ENCODE data around the gene INAVA. TPM values are rescaled to one million over a fixed set of nuclear protein-coding genes. Genes with fewer than 3 reads are reported as not detected.

Gene INAVA
- total and polyA plus RNA-seq, 2 donors (not counting 1 experiment from before 2014, with no cell fraction given), result 0.02 TPM; not detected in 1

DNA sequence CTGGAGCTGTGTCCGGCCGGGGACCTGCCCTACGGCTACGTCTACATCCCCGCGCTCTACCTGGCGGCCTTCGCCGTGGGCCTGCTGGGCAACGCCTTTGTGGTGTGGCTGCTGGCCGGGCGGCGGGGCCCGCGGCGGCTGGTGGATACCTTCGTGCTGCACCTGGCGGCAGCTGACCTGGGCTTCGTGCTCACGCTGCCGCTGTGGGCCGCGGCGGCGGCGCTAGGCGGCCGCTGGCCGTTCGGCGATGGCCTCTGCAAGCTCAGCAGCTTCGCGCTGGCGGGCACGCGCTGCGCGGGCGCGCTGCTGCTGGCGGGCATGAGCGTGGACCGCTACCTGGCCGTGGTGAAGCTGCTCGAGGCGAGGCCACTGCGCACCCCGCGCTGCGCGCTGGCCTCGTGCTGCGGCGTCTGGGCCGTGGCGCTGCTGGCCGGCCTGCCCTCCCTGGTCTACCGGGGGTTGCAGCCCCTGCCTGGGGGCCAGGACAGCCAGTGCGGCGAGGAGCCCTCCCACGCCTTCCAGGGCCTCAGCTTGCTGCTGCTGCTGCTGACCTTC, 21.5 kb upstream of the INAVA start:
- Histone ChIP-seq H3K9ac (ENCODE audit: insufficient read depth, low read length) (no peak overlapping the region), H3K36me3 (ENCODE audit: control insufficient read depth, insufficient read depth, low read length) (no peaks in the 10 kb centered on the region), H3K9me3 (ENCODE audit: control insufficient read depth, insufficient read depth, low read depth, low read length) (no peaks in the 10 kb centered on the region), H3K4me2 (ENCODE audit: extremely low read depth, insufficient read depth, low read length) (peak overlapping the region; percentile 68), H4K20me1 (ENCODE audit: control insufficient read depth, extremely low read depth, insufficient read depth, low read length) (no peaks in the 10 kb centered on the region), H3K4me1 (ENCODE audit: control insufficient read depth, extremely low read depth, insufficient read depth, low read length) (no peaks in the 10 kb centered on the region), H3K27ac (ENCODE audit: insufficient read depth, low read length) (no peak overlapping the region), H3K4me3 (replicated peaks in 1 of 4; ENCODE audit: control extremely low read depth in 1 of 4, insufficient read depth in 1 of 4, low read depth in 3 of 4, low read length in 4 of 4) (no peak overlapping the region), H3K27me3 (ENCODE audit: control insufficient read depth, insufficient read depth, low read length) (peaks cover 52% of the 10 kb centered on the region), H2AFZ (ENCODE audit: low read length) (no peak overlapping the region), H3K79me2 (ENCODE audit: control insufficient read depth, insufficient read depth, low read length) (no peaks in the 10 kb centered on the region)
- DNase-seq (ENCODE audit: low read depth in 2 of 2), result no peak
- peak; percentile 79 for TF ChIP-seq EZH2 (IDR thresholded peaks at IDR 0.05; ENCODE audit: low read length, missing control alignments)
- TF ChIP-seq CTCF (conservative IDR thresholded peaks at IDR 0.05 in 1 of 2, IDR thresholded peaks at IDR 0.05 in 1 of 2; ENCODE audit: low read depth in 1 of 2, low read length in 2 of 2), result no peak

GRCh38 chr1:200873671-200874397, 20.9 kb upstream of the INAVA start:
- Histone ChIP-seq H3K27me3 (ENCODE audit: control insufficient read depth, insufficient read depth, low read length) (peaks cover 52% of the 10 kb centered on the region), H3K79me2 (ENCODE audit: control insufficient read depth, insufficient read depth, low read length) (no peaks in the 10 kb centered on the region), H3K27ac (ENCODE audit: insufficient read depth, low read length) (no peak overlapping the region), H2AFZ (ENCODE audit: low read length) (no peak overlapping the region), H3K9me3 (ENCODE audit: control insufficient read depth, insufficient read depth, low read depth, low read length) (no peaks in the 10 kb centered on the region), H3K4me2 (ENCODE audit: extremely low read depth, insufficient read depth, low read length) (peak overlapping the region; percentile 68), H3K4me1 (ENCODE audit: control insufficient read depth, extremely low read depth, insufficient read depth, low read length) (no peaks in the 10 kb centered on the region), H3K9ac (ENCODE audit: insufficient read depth, low read length) (no peak overlapping the region), H3K4me3 (replicated peaks in 1 of 4; ENCODE audit: control extremely low read depth in 1 of 4, insufficient read depth in 1 of 4, low read depth in 3 of 4, low read length in 4 of 4) (no peak overlapping the region), H4K20me1 (ENCODE audit: control insufficient read depth, extremely low read depth, insufficient read depth, low read length) (no peaks in the 10 kb centered on the region), H3K36me3 (ENCODE audit: control insufficient read depth, insufficient read depth, low read length) (no peaks in the 10 kb centered on the region)
- no peak for TF ChIP-seq CTCF (conservative IDR thresholded peaks at IDR 0.05 in 1 of 2, IDR thresholded peaks at IDR 0.05 in 1 of 2; ENCODE audit: low read depth in 1 of 2, low read length in 2 of 2)
- peak; percentile 55 for TF ChIP-seq EZH2 (IDR thresholded peaks at IDR 0.05; ENCODE audit: low read length, missing control alignments)
- no peak for DNase-seq (ENCODE audit: low read depth in 2 of 2)

- no peaks in the 10 kb centered on the region for H4K20me1 ChIP-seq (ENCODE audit: control insufficient read depth, extremely low read depth, insufficient read depth, low read length)
- H3K4me2 ChIP-seq (ENCODE audit: extremely low read depth, insufficient read depth, low read length), result no peak overlapping the region
- no peak overlapping the region for H3K27ac ChIP-seq (ENCODE audit: insufficient read depth, low read length)
- no peak overlapping the region for H3K9ac ChIP-seq (ENCODE audit: insufficient read depth, low read length)
- no peaks in the 10 kb centered on the region for H3K9me3 ChIP-seq (ENCODE audit: control insufficient read depth, insufficient read depth, low read depth, low read length)
- no peaks in the 10 kb centered on the region for H3K79me2 ChIP-seq (ENCODE audit: control insufficient read depth, insufficient read depth, low read length)
- H3K4me3 ChIP-seq (replicated peaks in 1 of 4; ENCODE audit: control extremely low read depth in 1 of 4, insufficient read depth in 1 of 4, low read depth in 3 of 4, low read length in 4 of 4), result no peak overlapping the region
- no peak overlapping the region for H2AFZ ChIP-seq (ENCODE audit: low read length)
- TF ChIP-seq CTCF (conservative IDR thresholded peaks at IDR 0.05 in 1 of 2, IDR thresholded peaks at IDR 0.05 in 1 of 2; ENCODE audit: low read depth in 1 of 2, low read length in 2 of 2) (no peak), EZH2 (IDR thresholded peaks at IDR 0.05; ENCODE audit: low read length, missing control alignments) (no peak)
- no peaks in the 10 kb centered on the region for H3K36me3 ChIP-seq (ENCODE audit: control insufficient read depth, insufficient read depth, low read length)
- no peak for DNase-seq (ENCODE audit: low read depth in 2 of 2)
- H3K27me3 ChIP-seq (ENCODE audit: control insufficient read depth, insufficient read depth, low read length), result peaks cover 52% of the 10 kb centered on the region
- H3K4me1 ChIP-seq (ENCODE audit: control insufficient read depth, extremely low read depth, insufficient read depth, low read length), result no peaks in the 10 kb centered on the region
These were observed 20.0 kb upstream of the INAVA start for GRCh38 chr1:200874694-200875093.
